HFFc6 (cell line): ENCODE measurements around the gene EFEMP2. TPM values are rescaled to one million over a fixed set of nuclear protein-coding genes. Genes with fewer than 3 reads are reported as not detected.

Source experiments
- DNase-seq: peaks from one replicate; pipeline ENCODE4 v3.0.0-alpha.2; 2018
- H3K27ac Mint-ChIP-seq: 2 replicates; pipeline ENCODE4 v1.8.0; 2020; ENCODE audit warnings: mild to moderate bottlenecking, mixed read lengths
- H3K27me3 Mint-ChIP-seq: 2 replicates; pipeline ENCODE4 v1.8.0; 2021; ENCODE audit warnings: mild to moderate bottlenecking, moderate library complexity, mixed read lengths; ENCODE audit not compliant: insufficient read depth
- H3K36me3 Mint-ChIP-seq: 2 replicates; pipeline ENCODE4 v1.8.0; 2021; ENCODE audit warnings: low read depth, mixed read lengths
- H3K4me1 Mint-ChIP-seq: 2 replicates; pipeline ENCODE4 v1.8.0; 2020; ENCODE audit warnings: low read depth, mixed read lengths
- H3K4me3 Mint-ChIP-seq: 2 replicates; pipeline ENCODE4 v1.8.0; 2020; ENCODE audit warnings: mild to moderate bottlenecking, moderate library complexity, mixed read lengths
- H3K9me3 Mint-ChIP-seq: 2 replicates; pipeline ENCODE4 v1.8.0; 2020; ENCODE audit warnings: mild to moderate bottlenecking, mixed read lengths
- CTCF ChIP-seq: fragments of 200-600 bp; sonication (generic); IDR thresholded peaks from 2 replicates; pipeline ENCODE4 v1.5.0; 2021; ENCODE audit warnings: antibody characterized with exemption, mild to moderate bottlenecking
- total RNA-seq, 6 experiments: library from RNA; stranded (reverse); fragmentation: NEBNext Ultra II Directional; extraction: Animal tissue kit (Norgen Biotek cat#: 25700); gene quantifications; 2 replicates in 1 of 6; 3 replicates in 5 of 6; pipeline ENCODE4 v1.2.3, GENCODE V29; 2021

The EFEMP2 gene
- total RNA-seq, 6 experiments from 2014 or later = 318 to 359 (median 329) TPM

- Mint-ChIP-seq H3K9me3 (no peaks in the 10 kb centered on the region), H3K27me3 (peaks cover 15% of the 10 kb centered on the region), H3K36me3 (no peaks in the 10 kb centered on the region; the same call in 1 of the 2 replicates), H3K27ac (no peak overlapping the region), H3K4me3 (no peak overlapping the region), H3K4me1 (peaks cover 6% of the 10 kb centered on the region)
- DNase-seq = no peak
- no peak for TF ChIP-seq CTCF
Measured at GRCh38 chr11:65821107-65821506, 51.5 kb downstream of the EFEMP2 start.

DNA sequence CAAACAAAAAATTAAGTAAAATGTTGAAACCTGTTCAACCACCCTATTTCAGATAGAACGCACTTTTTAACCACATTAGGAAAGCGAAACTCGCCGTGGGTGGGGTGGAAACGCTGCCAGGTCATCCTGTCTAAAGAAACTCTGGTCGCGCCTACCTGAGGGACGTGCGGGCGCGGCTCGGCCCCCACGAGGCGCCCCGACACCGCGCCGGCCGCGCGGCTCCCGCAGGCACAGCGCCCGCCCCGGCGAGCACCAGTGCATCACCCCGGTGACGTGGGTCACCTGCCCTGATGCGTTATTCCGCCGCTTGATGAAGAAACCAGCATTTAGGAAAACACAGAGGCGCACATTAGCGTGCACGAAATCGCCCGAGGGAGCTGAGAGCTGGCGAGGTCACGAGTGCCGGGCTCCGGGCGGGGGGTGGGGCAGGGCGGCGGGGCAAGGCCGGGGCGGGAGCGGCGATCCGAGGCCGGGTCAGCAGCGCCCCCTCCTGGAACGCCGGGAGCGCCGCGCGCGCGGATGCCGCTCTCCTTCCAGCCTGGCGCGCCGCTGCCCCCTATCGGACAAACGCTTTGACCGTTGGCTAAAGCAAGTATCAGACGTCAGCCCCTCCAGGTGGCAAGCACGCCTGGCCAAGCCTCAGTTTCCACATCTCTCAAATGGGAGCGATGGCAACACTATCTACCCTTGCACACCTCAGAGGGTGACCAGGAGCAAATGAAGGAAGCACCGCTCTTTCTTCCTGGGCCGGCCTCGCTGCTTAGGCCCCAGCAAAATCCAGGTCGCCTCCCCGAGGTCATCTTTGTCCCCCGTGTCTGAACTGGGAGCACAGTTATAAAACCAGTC is 54.5 kb downstream of the EFEMP2 start:
- Mint-ChIP-seq H3K36me3 (no peaks in the 10 kb centered on the region; the same call in 1 of the 2 replicates), H3K4me1 (peaks cover 14% of the 10 kb centered on the region), H3K27me3 (peaks cover 17% of the 10 kb centered on the region), H3K9me3 (no peaks in the 10 kb centered on the region), H3K27ac (peak overlapping the region; percentile 53), H3K4me3 (peak overlapping the region; percentile 86)
- DNase-seq = peak; percentile 76
- peak; percentile 100 for TF ChIP-seq CTCF

- Mint-ChIP-seq H3K4me3 (peak overlapping the region; percentile 86), H3K9me3 (no peaks in the 10 kb centered on the region), H3K36me3 (no peaks in the 10 kb centered on the region; the same call in 1 of the 2 replicates), H3K4me1 (peaks cover 14% of the 10 kb centered on the region), H3K27ac (peak overlapping the region; percentile 53), H3K27me3 (peaks cover 17% of the 10 kb centered on the region)
- DNase-seq = no peak
- no peak for TF ChIP-seq CTCF
Measured at GRCh38 chr11:65817312-65817834, 55.2 kb downstream of the EFEMP2 start.

DNA sequence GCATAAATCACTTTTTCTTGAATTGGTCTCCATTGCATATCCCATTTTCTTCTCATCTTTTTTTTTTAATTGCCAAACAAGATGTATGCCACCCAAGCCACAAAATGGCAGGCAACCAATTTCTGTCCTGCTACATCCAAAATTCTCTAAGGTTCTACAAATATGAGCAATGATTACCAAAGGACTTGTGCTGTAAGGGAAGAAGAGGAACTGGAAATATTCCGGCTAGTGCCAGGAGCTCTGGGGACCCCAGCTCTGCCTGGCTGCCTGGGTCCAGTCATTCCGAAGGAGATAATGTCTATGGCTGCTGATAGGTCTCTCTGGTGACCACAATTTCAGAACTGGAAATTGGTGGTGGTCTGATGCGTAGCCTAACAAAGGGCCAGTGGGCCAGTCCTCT is 55.9 kb downstream of the EFEMP2 start:
- no peak for DNase-seq
- Mint-ChIP-seq H3K4me1 (peaks cover 14% of the 10 kb centered on the region), H3K9me3 (no peaks in the 10 kb centered on the region), H3K27me3 (peaks cover 24% of the 10 kb centered on the region), H3K36me3 (no peaks in the 10 kb centered on the region; the same call in 1 of the 2 replicates), H3K4me3 (no peak overlapping the region), H3K27ac (no peak overlapping the region)
- no peak for TF ChIP-seq CTCF

Other genes starting within 250 kb of the EFEMP2 start
- gene SIPA1, start 234.7 kb downstream of the EFEMP2 start, total RNA-seq = 10 to 100 TPM; 23.0 to 41.3 (median 38.3) TPM
- gene RELA, start 209.9 kb downstream of the EFEMP2 start, total RNA-seq = 10 to 100 TPM; 66.9 to 72.7 (median 69.5) TPM
- gene KAT5, start 160.5 kb downstream of the EFEMP2 start, total RNA-seq = 10 to 100 TPM; 36.5 to 42.6 (median 38.9) TPM
- gene RNASEH2C, start 152.0 kb downstream of the EFEMP2 start, total RNA-seq = 10 to 100 TPM; 54.0 to 85.6 (median 61.4) TPM
- 10 to 100 TPM in 2 of 6 experiments, 1 to 10 TPM in 4; 8.7 to 11.1 (median 9.5) TPM for gene AP5B1, start 91.8 kb downstream of the EFEMP2 start, total RNA-seq
- gene OVOL1, start 85.7 kb downstream of the EFEMP2 start, total RNA-seq = not detected
- not detected for gene SNX32, start 38.8 kb downstream of the EFEMP2 start, total RNA-seq
- gene CFL1, start 14.6 kb downstream of the EFEMP2 start, total RNA-seq = 1,000 to 10,000 TPM; 2,002 to 2,288 (median 2,238) TPM
- 10 to 100 TPM; 38.4 to 47.9 (median 43.1) TPM for gene MUS81, start 12.4 kb downstream of the EFEMP2 start, total RNA-seq
- under 1 TPM in 4 of 6 experiments, not detected in 2; 0.11 to 0.22 (median 0.14) TPM for gene CTSW, start 7.0 kb upstream of the EFEMP2 start, total RNA-seq
- 100 to 1,000 TPM; 117 to 145 (median 135) TPM for gene FIBP, start 15.7 kb upstream of the EFEMP2 start, total RNA-seq
- gene CCDC85B, start 17.9 kb upstream of the EFEMP2 start, total RNA-seq = 100 to 1,000 TPM in 2 of 6 experiments, 10 to 100 TPM in 4; 78.9 to 112 (median 87.7) TPM
- gene FOSL1, start 27.6 kb upstream of the EFEMP2 start, total RNA-seq = 100 to 1,000 TPM; 134 to 275 (median 234) TPM
- gene C11orf68, start 46.3 kb upstream of the EFEMP2 start, total RNA-seq = 10 to 100 TPM; 79.0 to 94.6 (median 85.0) TPM
- 100 to 1,000 TPM; 362 to 687 (median 615) TPM for gene DRAP1, start 46.6 kb upstream of the EFEMP2 start, total RNA-seq
- gene TSGA10IP, start 72.7 kb upstream of the EFEMP2 start, total RNA-seq = under 1 TPM in 1 of 6 experiments, not detected in 5; 0.23 TPM
- gene SART1, start 88.9 kb upstream of the EFEMP2 start, total RNA-seq = 10 to 100 TPM; 51.7 to 69.3 (median 61.0) TPM
- 10 to 100 TPM; 28.6 to 36.8 (median 31.7) TPM for gene EIF1AD, start 129.4 kb upstream of the EFEMP2 start, total RNA-seq
- gene BANF1, start 129.7 kb upstream of the EFEMP2 start, total RNA-seq = 100 to 1,000 TPM; 257 to 337 (median 300) TPM
- under 1 TPM in 2 of 6 experiments, not detected in 4; 0.33 to 0.83 TPM for gene CST6, start 139.2 kb upstream of the EFEMP2 start, total RNA-seq
- 1 to 10 TPM; 2.1 to 3.8 (median 2.7) TPM for gene CATSPER1, start 153.7 kb upstream of the EFEMP2 start, total RNA-seq
- under 1 TPM in 1 of 6 experiments, not detected in 5; 0.14 TPM for gene GAL3ST3, start 176.4 kb upstream of the EFEMP2 start, total RNA-seq
- 100 to 1,000 TPM; 199 to 240 (median 222) TPM for gene SF3B2, start 179.6 kb upstream of the EFEMP2 start, total RNA-seq
- gene PACS1, start 197.5 kb upstream of the EFEMP2 start, total RNA-seq = 100 to 1,000 TPM in 2 of 6 experiments, 10 to 100 TPM in 4; 82.8 to 114 (median 91.8) TPM